Measurements from ENCODE around the gene GUCY2C. TPM values are rescaled to one million over a fixed set of nuclear protein-coding genes. Genes with fewer than 3 reads are reported as not detected.

The GUCY2C gene
- total RNA-seq, 1 donor from 2014 or later: not detected

GRCh38 chr12:14629832-14630710 is 66.3 kb downstream of the GUCY2C start:
- intact Hi-C loops (cut with micrococcal nuclease): loop anchor here (1.0 kb wide), 6 partner anchors 13 to 392 kb away; no protein-coding TSS in a partner anchor

- intact Hi-C loops (cut with micrococcal nuclease): no loop called here
These were observed 67.6 kb downstream of the GUCY2C start for GRCh38 chr12:14628771-14629170.

DNA sequence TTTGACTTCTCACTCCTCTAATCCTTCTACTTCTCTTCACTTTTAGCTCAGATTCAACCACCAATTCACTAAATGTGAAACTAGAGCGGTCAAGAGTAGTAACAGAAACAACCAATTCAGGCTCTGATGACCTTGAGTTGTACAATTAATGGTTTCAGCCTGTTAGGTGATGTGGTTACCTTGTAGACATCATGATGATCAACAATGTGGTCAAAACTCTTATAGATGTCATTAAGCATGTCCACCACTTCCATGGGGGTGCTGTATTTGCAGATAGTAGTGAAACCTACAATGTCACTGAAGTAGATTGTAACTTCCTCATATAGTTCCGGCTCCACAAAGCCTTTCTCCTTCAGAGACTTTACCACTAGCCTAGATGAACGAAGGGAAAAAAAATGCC is 74.6 kb downstream of the GUCY2C start:
- intact Hi-C loops (cut with micrococcal nuclease): loop anchor here (5.0 kb wide), 1 partner anchor 1745 kb away; no protein-coding TSS in a partner anchor

GRCh38 chr12:14619741-14620501 is 76.5 kb downstream of the GUCY2C start:
- intact Hi-C loops (cut with micrococcal nuclease): loop anchor here (1.0 to 5.0 kb wide), 2 partner anchors 382 to 1747 kb away; no protein-coding TSS in a partner anchor

GRCh38 chr12:14618983-14619382 is 77.4 kb downstream of the GUCY2C start:
- intact Hi-C loops (cut with micrococcal nuclease): loop anchor here (1.0 kb wide), 1 partner anchor 381 kb away; no protein-coding TSS in a partner anchor

GRCh38 chr12:14614704-14615121 is 81.7 kb downstream of the GUCY2C start:
- intact Hi-C loops (cut with micrococcal nuclease): no loop called here

DNA sequence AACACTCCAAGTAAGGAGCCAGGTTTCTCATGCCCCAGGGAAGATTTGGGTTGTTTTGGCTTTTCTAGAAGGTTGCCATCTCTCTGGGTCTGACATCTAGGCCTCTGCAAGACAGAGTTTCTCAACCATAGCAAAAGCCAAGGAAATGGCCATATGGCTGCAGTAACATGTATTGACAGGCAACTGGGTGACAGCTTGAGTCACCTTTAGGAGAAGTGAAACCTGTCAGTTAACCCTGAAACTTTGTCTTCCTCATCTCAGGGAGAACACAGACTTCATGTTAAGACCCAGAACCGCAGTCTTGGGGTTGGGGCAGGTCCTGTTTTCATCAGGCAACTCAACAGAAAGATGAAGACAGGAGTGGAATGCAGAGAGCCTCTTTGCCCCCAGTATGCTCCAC is 82.7 kb downstream of the GUCY2C start:
- intact Hi-C loops (cut with micrococcal nuclease): no loop called here

- intact Hi-C loops (cut with micrococcal nuclease): no loop called here
These were observed 83.4 kb downstream of the GUCY2C start for GRCh38 chr12:14612898-14613445.

DNA sequence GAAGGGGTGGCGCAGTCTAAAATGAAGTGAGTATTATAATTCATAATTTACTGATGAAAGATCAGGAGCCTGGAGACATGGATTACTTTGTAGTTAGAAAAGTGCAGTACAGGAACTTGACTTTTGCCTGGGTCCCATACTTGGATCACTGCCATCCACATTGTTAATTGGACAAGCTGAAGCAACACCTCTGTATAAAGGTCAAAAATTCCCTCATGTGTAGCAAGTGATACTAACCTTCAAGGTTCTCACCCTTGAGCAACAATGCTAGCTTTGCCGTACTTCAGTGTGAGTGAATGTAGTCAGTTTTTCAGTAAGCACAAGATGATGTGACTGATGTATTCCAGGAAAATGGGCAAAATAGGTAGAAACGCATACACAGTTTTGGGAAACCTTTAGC is 84.1 kb downstream of the GUCY2C start:
- intact Hi-C loops (cut with micrococcal nuclease): no loop called here

DNA sequence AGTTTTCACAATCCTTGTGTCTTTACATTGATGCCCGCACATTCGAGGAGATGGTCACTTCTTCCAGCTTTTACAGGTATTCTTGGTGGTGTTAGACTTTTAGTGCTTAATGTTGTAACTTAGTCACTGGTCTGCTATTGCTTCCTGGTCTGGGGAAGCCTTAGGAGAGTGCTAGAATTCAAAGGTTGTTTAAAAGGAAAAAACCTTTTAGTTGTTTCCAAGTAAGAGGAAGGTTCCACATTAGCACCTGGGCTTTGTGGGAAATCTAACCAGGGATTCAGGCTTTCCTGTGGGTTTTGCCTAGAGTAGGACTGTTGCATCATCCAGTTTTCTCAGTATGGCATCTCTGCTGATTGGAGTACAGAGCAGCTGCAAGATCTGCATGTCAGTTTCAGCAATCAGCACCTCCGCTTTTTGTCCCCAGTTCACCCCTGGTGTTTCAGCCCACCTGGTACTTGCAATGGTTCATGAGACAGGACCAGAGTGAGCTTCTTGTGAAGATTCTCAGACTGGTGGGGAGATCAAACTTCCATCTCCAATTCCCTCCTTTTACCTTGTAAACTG is 84.7 kb downstream of the GUCY2C start:
- intact Hi-C loops (cut with micrococcal nuclease): no loop called here

DNA sequence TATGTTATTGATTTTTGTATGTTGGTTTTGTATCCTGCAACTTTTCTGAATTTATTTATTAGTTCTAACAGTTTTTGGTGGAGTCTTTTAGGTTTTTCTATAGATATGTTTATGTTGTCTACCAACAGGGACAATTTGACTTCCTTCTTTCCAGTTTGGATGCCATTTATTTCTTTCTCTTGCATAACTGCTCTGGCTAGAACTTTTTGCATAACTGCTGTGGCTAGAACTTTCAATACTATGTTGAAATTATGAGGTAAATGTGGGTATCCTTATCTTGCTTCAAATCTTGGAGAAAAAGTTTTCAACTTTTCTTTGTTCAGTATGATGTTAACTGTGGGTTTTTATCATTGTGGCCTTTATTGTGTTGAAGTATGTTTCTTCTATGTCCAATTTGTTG is 88.8 kb downstream of the GUCY2C start:
- intact Hi-C loops (cut with micrococcal nuclease): no loop called here

- intact Hi-C loops (cut with micrococcal nuclease): no loop called here
These were observed 90.9 kb downstream of the GUCY2C start for GRCh38 chr12:14605401-14605989.

GRCh38 chr12:14601692-14602478 is 94.5 kb downstream of the GUCY2C start:
- intact Hi-C loops (cut with micrococcal nuclease): no loop called here

- intact Hi-C loops (cut with micrococcal nuclease): no loop called here
These were observed 98.9 kb downstream of the GUCY2C start for GRCh38 chr12:14597480-14597879.

DNA sequence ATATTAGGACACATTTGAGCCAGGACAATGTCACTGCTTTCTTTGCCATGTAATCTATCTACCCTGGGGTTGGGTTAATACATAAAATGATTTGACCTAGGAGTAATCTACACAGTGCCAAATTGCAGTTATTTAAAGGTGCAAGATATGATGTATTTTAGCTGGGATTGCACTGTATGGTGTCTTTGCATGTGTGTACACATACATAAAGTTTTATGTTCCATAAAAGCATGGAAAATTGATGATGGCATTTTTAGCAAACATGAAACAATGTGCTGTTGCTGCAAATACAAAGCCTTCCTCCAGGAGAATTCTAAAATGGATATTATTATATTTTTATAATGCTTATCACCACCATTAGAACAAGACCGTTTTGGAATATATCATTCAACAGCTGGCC is 104.7 kb downstream of the GUCY2C start:
- intact Hi-C loops (cut with micrococcal nuclease): no loop called here

DNA sequence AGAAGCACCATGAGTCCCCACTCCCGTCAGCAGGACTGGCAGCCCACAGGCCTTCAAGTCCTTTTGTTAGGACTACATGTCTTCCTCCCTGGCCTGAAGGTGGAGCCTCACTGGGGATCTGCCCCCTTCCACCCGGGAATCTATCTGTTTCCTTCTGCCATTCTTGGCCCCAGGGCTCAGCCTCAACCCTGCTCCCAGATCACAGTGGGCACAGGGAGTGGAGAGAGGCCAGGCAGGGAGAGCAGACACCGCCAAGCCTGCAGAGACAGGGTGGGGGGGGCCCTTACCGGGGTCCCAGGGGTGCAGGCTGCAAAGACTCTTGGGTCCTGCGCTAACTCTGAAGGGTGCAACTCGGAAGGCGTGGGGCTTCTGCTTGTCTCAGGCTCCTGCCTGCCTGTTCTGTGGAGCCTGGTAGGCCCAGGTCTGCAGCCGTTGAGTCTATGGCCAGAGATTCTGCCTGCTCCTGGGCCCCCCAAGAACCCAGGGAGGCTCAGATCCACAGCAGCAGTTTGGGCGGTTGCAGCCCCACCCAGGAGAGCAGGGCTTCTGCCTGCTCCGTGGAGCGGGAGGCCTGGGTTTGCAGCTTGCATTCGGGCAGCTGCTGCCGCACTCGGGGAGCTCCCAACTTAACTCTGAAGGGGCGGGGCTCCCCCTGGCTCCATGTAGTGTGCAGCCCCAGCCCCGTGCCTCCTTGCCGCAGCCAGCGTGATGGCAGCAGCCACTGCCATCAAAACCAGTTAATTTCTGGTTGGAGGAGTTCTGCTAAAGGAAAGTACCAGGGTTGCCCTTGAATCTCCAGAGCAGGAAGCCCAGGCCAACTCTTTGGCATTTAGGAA is 107.0 kb downstream of the GUCY2C start:
- intact Hi-C loops (cut with micrococcal nuclease): no loop called here

GRCh38 chr12:14588571-14588970 is 107.8 kb downstream of the GUCY2C start:
- intact Hi-C loops (cut with micrococcal nuclease): no loop called here

- intact Hi-C loops (cut with micrococcal nuclease): no loop called here
These were observed 117.8 kb downstream of the GUCY2C start for GRCh38 chr12:14578646-14579045.

DNA sequence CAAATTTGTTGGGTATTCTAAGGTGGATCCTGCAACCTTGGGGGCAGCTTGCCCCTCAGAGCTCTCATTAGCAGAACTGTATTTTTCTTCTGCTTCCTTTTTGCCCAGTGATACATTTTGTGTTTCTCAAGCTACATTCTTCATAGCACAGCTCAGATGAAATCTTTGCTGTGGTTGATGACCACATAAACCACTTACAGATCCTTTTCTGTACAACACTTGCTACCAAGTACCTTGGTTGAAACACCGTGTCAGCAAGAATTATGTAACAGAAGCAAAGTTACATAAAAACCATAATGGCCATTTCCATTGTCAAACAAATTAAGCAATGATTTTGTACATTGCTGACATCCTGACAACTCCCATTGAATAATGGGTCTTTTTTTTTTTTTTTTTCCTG is 119.1 kb downstream of the GUCY2C start:
- intact Hi-C loops (cut with micrococcal nuclease): no loop called here
